Measurements from ENCODE around the gene DNAI2.
A peak's percentile ranks its signal among the peaks of the same experiment; 100 is the strongest.

The DNAI2 gene

DNA sequence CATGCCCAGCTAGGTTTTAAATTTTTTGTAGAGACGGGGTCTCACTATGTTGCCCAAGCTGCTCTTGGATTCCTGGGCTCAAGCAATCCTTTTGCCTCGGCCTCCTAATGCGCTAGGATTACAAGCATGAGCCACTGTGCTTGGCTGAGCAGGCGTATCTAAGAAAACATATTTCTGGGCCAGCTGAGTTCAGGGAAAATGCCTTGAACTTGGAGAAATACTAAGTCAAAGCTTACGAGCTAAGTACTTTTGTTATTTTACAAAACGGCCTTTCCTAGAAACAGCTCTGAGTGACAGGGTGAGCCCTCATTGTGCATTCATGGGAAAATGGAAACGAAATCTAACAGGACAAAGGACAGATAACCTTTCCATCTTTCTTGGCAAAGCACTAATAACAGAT lies 24.7 kb downstream of the DNAI2 start:
- TF ChIP-seq, protein P1, sequence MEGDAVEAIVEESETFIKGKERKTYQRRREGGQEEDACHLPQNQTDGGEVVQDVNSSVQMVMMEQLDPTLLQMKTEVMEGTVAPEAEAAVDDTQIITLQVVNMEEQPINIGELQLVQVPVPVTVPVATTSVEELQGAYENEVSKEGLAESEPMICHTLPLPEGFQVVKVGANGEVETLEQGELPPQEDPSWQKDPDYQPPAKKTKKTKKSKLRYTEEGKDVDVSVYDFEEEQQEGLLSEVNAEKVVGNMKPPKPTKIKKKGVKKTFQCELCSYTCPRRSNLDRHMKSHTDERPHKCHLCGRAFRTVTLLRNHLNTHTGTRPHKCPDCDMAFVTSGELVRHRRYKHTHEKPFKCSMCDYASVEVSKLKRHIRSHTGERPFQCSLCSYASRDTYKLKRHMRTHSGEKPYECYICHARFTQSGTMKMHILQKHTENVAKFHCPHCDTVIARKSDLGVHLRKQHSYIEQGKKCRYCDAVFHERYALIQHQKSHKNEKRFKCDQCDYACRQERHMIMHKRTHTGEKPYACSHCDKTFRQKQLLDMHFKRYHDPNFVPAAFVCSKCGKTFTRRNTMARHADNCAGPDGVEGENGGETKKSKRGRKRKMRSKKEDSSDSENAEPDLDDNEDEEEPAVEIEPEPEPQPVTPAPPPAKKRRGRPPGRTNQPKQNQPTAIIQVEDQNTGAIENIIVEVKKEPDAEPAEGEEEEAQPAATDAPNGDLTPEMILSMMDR (IDR thresholded peaks at IDR 0.05; ENCODE audit: low read depth, low read length): no peak
- H3K4me3 ChIP-seq (replicated peaks in 1 of 2; ENCODE audit: low read depth in 2 of 2, low read length in 2 of 2): no peak overlapping the region
- no peak for DNase-seq (ENCODE audit: low read depth in 2 of 2)

DNA sequence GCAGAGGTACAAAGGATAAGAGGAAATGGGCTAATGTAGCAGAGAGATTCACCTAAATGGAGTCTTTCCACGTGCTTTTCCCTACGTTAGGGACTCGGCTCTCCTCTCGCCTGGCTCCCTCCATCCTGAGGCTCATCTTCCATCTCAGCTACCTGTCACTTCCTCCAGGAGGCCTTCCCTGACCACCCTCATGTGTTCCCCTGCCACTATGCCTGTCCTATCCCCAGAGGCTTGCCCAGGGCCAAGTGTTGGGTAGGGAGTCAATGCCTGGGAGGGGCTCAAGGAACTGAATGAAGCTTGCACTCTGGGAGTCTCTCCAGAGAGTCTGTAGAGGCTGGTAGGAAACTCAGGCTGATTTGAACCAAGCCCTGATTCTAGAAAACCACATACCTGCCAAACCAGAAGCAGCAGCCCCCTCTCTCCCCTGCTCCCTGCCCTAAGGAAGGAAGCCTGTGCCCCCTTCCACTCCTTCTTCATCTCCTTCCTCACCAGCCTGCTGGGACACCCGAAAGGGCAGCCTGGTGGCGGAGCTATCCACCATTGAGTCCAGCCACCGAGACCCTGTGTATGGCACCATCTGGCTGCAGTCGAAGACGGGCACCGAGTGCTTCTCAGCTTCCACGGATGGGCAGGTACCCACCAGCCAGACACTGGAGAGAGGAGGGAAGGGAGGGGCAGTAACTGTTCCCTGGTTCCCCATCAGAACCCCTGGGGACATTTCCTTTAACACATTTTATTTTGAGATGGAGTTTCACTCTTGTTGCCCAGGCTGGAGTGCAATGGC lies 25.4 kb downstream of the DNAI2 start:
- no peak for DNase-seq (ENCODE audit: low read depth in 2 of 2)
- H3K4me3 ChIP-seq (replicated peaks in 1 of 2; ENCODE audit: low read depth in 2 of 2, low read length in 2 of 2): no peak overlapping the region
- TF ChIP-seq, protein P1 (IDR thresholded peaks at IDR 0.05; ENCODE audit: low read depth, low read length): no peak

DNA sequence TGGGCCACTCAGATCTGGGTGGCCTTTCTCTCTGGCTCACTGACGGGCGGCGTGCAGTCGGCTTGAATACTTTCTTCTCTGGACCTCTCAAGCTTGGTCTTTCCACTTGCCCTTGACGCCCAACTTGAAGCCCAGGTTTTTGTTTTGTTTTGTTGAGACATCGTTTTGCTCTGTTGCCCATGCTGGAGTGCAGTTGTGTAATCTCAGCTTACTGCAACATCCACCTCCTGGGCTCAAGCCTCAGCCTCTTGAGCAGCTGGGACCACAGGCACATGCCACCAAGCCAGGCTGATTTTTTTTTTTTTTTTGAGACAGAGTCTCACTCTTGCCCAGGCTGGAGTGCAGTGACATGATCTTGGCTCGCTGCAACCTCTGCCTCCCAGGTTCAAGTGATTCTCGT lies 29.3 kb downstream of the DNAI2 start:
- TF ChIP-seq, protein P1 (IDR thresholded peaks at IDR 0.05; ENCODE audit: low read depth, low read length): no peak
- no peak for DNase-seq (ENCODE audit: low read depth in 2 of 2)
- no peak overlapping the region for H3K4me3 ChIP-seq (replicated peaks in 1 of 2; ENCODE audit: low read depth in 2 of 2, low read length in 2 of 2)

DNA sequence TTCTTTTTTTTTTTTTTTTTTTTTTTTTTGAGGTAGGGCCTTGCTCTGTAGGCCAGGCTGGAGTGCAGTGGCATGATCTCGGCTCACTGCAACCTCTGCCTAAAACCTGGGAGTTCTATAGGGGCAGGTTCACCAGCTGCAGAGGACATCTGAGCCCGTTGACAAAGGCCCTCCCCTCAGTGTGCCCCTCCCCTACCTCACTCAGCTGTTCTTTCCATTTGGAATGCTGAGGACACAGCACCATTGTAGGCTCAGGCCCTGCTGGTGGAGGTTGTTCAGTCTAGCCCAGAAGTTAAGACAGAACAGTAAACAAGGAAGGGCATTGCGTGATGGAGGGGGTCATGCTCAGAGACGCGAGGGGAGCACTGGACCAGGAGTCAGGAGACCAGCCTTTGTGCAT lies 30.1 kb downstream of the DNAI2 start:
- no peak overlapping the region for H3K4me3 ChIP-seq (replicated peaks in 1 of 2; ENCODE audit: low read depth in 2 of 2, low read length in 2 of 2)
- no peak for DNase-seq (ENCODE audit: low read depth in 2 of 2)
- TF ChIP-seq, protein P1 (IDR thresholded peaks at IDR 0.05; ENCODE audit: low read depth, low read length): no peak

DNA sequence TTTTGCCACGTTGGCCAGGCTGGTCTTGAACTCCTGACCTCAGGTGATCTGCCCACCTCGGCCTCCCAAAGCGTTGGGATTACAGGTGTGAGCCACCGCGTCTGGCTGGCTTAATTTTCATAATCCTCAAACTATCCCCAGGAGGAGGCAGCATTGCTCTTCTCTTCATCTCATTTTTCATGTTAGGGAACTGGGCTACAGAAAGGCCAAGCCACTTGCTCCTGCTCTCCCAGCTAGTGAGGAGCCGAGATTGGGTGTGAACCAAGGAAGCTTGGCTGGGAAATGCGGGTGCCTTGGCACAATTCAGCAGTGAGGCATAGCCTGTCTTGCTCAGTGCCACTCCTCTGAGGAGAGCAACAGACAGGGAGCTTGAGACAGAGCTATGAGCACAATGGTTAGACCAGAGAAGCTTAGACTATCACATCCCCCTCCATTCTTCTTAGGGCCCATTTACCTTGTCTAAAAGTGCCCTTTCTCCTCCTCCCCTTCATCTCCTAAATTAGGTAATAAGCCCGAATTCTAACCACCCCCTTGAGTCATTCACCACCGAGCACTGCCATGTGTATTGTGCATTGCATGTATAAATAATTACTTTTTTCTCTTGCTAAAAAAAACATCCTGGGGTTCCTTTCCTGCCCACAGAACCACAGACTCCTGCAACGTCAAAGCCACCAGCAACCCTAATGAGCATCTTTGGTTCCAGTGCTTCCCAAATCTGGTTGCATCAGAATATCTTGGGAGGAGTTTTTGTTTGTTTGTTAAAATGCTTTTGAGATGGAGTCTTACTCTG lies 32.0 kb downstream of the DNAI2 start:
- no peak for DNase-seq (ENCODE audit: low read depth in 2 of 2)
- TF ChIP-seq, protein P1 (IDR thresholded peaks at IDR 0.05; ENCODE audit: low read depth, low read length): no peak

DNA sequence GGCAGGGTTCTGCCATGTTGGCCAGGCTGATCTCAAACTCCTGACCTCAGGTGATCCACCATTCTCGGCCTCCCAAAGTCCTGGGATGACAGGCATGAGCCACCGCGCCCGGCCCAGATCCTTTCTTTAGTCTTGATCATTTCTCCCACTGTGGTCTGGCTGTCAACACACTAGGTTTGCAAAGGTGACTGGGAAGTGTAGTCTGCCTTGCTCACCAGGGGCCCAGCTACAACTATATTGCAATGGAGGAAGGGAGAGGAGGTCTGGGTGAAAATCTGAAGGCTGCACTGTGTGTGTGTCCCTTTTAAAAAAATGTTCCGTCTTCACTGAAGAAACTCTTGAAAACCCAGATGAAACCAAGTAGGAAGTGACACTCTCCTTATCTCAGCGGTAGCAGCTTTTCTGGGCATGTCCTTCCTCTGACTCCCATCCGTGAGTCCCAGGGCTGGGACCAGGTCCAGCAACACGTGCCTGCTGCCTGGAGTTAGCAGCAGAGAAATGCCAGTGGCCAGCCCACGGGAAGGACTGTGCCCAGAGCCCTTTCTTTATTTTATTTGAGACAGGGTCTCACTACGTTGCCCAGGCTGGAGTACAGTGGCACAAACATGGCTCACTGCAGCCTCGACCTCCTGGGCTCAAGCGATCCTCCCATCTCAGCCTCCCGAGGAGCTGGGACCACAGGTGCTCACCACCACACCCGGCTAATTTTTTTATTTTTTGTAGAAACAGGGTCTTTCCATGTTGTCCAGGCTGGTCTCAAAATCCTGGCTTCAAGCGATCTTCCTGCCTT lies 34.1 kb downstream of the DNAI2 start:
- TF ChIP-seq, protein P1 (IDR thresholded peaks at IDR 0.05; ENCODE audit: low read depth, low read length): no peak
- peak in 1 of 2 donors; percentile 61 for DNase-seq (ENCODE audit: low read depth in 2 of 2)
- no peak overlapping the region for H3K4me3 ChIP-seq (replicated peaks in 1 of 2; ENCODE audit: low read depth in 2 of 2, low read length in 2 of 2)

More for the DNA sequence above, 32.0 kb downstream of the DNAI2 start:
- no peak overlapping the region for H3K4me3 ChIP-seq (replicated peaks in 1 of 2; ENCODE audit: low read depth in 2 of 2, low read length in 2 of 2)

All from cardiac fibroblast (primary cell).